Activated CD8-positive, alpha-beta memory T cell treated with anti-CD3 and anti-CD28 coated beads for 1 hour (primary cell): Measurements from ENCODE around the gene RFNG.

Source experiments
- DNase-seq, 2 donors: peaks; one replicate each; pipeline ENCODE4 v3.0.0-alpha.2; 2020; ENCODE audit warnings: low read depth in 1 of 2; ENCODE audit errors: extremely low read depth in 1 of 2

Gene RFNG

GRCh38 chr17:82089723-82090548 lies 38.3 kb upstream of the RFNG start:
- no peak for DNase-seq

GRCh38 chr17:82088838-82089722 lies 37.5 kb upstream of the RFNG start:
- DNase-seq = no peak

GRCh38 chr17:82087961-82088837 lies 36.6 kb upstream of the RFNG start:
- no peak for DNase-seq

GRCh38 chr17:82086941-82087906 lies 35.6 kb upstream of the RFNG start:
- DNase-seq = no peak

GRCh38 chr17:82085931-82086764 lies 34.5 kb upstream of the RFNG start:
- no peak for DNase-seq

- DNase-seq = no peak
These were observed 33.6 kb upstream of the RFNG start for GRCh38 chr17:82085031-82085861.

GRCh38 chr17:82084373-82085030 lies 32.9 kb upstream of the RFNG start:
- no peak for DNase-seq

- no peak for DNase-seq
These were observed 32.1 kb upstream of the RFNG start for GRCh38 chr17:82083533-82084359.

GRCh38 chr17:82083009-82083408 lies 31.4 kb upstream of the RFNG start:
- no peak for DNase-seq

- DNase-seq = no peak
These were observed 30.8 kb upstream of the RFNG start for GRCh38 chr17:82082456-82082855.

GRCh38 chr17:82081966-82082365 lies 30.4 kb upstream of the RFNG start:
- DNase-seq = no peak

- no peak for DNase-seq
These were observed 29.9 kb upstream of the RFNG start for GRCh38 chr17:82081546-82081945.

- DNase-seq = no peak
These were observed 29.3 kb upstream of the RFNG start for GRCh38 chr17:82080789-82081464.

- DNase-seq = no peak
These were observed 28.6 kb upstream of the RFNG start for GRCh38 chr17:82080048-82080788.

GRCh38 chr17:82079001-82079677 lies 27.5 kb upstream of the RFNG start:
- no peak for DNase-seq
